HG02623 (cell line): Measurements from ENCODE around the gene SCAI.
A peak's percentile ranks its signal among the peaks of the same experiment; 100 is the strongest.
"Not testable (repeated sequence)": the region's sequence is repeated elsewhere in the genome, so short reads cannot be mapped to it uniquely, and the experiment has no call there.

Experiments used
- ATAC-seq: cut with Tn5 transposase; IDR thresholded peaks from one replicate; pipeline ENCODE4 v1.9.1; 2021; ENCODE audit warnings: moderate library complexity; ENCODE audit not compliant: unreplicated experiment

SCAI gene

DNA sequence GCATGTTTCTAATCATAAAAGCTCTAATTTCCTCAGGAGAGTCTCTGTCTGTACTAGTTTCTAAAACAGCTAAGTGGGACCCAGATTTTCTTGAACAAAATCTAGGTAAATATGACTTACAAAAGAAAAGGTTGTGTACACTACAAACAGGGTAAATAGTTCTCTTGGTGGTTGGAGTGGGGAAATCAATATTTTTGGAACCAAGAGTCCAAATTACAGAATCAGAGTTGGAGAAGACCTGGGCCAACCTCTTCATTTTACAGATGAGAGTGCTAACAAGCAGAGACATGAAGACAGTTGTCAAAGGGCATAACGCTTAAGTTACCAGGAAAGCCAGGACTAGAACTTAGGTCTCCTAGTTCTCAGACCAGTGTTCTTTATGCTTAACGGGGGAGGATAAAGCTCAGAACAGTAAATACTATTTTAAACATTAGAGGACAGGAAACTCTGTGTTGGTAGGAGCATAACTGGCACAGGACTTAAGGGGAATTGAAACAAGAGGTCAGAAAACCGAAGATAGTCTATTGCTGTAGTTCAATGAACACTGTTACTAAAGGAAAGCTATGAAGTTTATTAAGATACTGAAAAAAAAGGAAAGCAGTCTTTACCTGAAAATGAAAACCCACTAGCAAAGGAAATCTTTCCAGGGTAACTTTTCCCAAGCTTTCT lies 193.1 kb downstream of the SCAI start:
- no peak for ATAC-seq

DNA sequence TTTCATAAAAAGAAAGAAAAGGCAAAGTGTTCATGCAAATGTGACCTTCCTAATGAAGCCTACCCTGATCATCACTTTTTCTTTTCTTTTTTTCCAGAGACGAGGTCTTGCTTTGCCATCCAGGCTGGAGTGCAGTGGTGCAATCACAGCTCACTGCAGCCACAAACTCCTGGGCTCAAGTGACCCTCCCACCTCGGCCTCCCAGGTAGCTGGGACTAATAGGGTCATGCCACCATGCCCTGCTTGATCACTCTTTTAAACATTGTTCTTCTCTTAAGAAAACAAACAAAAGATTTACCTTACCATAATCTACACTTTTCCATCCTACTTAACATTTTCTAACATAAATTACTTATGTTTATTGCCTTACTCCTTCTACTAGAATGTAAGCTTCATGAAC lies 193.9 kb downstream of the SCAI start:
- ATAC-seq = no peak

DNA sequence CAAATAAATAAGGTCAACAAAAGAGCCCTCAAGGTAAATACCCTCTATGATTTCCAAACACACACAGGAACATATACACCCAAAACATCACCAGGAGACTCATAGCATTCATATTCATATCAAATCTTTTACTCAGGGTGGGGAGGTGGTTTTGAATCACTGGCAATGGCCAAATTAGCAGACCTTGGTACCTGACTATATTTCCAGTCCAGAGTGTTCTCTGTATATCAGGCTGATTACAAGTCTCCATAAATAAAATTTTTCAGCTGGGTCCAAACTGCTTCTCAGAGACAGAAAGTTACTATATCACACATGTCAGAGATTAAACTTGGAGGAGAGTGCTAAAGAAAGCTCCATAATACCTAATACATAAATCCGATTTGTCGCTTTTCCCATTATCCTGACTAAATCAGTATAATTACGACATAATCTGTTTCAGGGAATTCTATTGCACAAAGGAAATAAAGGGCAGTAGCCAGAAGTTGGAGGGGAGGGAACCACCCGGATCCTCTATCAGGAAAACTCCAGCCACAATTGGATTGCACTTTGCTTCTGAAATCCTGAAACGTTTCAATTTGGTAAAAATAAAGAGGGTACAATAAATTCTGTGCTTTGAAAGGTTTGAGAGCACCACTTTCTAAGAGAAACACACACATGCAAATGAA lies 195.5 kb downstream of the SCAI start:
- no peak for ATAC-seq

DNA sequence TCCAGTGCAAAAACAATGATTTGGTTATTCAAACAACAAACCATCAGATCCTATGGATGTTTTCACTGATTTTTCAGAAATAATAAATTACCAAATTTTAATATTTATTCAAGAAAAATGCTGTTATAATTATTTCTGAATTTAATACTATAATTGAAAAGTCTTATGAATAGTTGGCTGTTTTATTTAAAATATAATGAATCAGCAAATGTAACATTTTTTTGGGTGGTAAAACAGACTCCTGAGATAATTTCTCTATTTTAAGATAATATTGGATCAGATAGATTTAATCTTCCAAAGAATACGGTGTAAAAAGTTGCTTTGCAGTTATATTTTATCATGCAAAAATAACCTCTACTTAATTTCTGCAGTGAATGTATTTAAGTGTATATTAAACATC lies 197.2 kb downstream of the SCAI start:
- ATAC-seq = no peak

DNA sequence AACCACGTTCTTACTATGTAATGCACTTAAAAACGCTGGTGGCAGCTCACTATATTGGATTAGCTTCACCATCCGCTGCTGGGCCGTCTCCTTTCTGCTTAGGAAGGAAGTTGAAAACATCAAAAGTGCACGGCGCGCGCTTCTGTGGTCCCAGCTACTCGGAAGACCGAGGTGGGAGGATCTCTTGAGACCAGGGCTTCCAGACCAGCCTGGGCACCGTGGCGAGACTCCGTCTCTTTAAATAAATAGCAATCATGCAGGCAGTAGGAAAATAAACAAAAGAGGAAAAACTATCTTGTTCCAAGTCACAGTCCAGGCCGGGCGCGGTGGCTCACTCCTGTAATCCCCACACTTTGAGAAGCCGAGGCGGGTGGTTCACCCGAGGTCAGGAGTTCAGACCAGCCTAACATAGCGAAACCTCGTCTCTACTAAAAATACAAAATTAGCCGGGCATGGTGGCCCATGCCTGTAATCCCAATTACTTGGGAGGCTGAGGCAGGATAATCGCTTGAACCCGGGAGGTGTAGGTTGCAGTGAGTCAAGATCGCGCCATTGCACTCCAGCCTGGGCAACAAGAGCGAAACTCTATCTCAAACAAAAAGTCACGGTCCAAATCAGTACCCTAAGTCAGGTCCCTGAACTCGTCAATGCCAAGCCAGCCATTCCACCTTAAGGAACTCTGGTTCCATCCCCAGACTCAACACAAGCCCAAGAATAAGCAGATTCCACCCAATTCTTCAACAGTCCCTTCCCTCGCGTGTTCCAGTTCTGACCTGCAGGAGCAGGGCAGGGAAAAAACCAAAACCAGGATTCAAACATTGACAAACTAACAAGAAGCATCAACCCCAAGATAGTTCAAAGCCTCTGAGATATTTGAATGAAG lies 201.4 kb downstream of the SCAI start:
- peak; percentile 21 for ATAC-seq

DNA sequence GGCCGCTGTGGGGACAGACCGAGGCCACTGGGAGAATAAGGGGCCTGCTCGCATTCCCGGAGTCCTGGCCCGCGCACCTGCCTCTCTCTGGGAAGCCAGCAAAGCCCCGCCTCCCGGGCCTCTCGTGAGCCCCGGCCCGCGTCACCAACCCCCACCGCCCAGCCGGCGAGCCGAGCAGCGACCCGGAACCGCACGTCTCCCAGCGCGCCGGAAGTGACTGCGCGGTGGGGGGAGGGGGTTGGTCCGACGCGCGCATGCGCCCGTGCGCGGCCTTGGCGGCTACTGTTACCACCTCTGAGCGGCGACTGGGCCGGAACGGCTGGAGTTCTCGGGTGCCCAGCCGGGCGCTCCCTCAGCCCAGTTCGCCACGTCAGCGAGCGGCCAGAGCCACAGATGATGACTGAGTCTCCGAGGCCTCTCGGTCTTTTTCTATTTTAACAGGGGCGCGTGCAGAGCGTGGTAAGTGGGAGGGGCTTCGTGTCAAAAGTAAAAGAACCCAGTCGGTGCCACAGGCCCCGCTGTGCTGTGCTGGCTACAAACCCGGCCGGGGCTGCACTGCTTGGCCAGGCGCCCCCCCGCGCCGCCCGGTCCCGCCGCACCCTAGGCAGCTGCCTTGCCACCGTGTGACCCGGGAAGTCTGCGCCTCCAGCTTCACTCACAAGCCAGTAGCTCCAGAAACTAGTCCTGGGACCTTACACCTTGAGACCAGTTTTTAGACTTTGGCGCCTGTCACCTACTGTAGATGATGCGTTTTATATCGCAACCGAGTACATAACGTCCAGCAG lies 202.2 kb downstream of the SCAI start, which contains the start of gene GOLGA1:
TSS of gene GOLGA1 (minus strand) at position 190 of the 785 bp plus-strand sequence. CDS start 2,372 bp downstream, outside the sequence.
- ATAC-seq = peak; percentile 78

DNA sequence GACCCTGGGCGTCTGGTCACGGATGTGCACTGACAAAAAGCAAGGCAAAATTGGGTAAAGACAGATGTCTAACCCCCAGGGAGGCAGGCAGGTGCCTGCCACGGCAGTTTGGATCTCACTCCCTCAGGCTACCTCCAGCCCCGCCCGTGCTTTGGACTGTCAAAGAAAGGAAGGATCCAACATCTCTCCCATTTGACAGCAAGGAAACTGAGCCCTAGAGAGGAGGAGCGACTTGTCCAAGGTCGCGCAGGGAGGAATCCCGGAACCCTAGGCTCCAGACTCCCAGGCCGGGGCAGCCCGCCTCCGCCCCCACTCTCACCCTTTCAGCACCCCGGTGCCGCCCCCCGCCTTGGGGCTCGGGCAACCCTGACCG lies 202.8 kb downstream of the SCAI start:
- ATAC-seq = peak; percentile 31

DNA sequence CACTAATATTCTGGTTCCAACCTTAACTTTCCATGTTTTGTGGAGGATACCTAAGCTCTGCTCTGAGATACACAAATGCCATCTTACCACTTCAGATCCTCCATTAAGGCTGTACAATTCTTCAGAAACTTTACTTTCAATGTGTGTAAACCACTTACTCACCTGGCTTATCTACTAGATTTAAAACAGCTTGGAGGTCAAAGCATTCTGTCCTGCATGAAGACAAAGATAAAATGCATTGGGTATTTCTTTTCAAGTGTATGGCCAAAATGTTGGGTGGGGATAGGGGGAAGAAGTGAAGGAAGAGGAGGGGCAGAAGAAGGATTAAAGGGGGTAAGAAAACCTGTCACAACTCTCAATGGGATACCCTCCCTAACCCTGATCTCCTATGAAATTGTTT lies 203.4 kb downstream of the SCAI start:
- ATAC-seq = no peak

DNA sequence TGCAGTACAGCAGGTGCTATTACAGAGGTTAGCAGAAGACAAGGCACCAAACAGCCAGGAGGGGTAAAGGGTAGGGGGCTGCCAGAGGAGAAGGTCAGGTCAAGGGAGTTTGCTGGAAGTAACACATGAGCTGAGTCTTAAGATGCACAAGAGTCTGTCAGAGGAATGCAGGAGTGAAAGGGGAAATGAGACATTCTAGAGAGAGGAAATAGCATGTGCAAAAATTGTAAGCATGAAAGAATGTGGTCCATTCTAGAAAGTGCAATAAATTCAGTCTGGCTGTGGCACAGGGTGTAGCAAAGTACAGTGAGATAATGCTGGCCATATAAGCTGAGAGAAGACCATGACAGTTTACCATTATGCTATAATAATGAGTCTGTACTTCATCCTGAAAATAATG lies 209.0 kb downstream of the SCAI start:
- ATAC-seq = no peak

DNA sequence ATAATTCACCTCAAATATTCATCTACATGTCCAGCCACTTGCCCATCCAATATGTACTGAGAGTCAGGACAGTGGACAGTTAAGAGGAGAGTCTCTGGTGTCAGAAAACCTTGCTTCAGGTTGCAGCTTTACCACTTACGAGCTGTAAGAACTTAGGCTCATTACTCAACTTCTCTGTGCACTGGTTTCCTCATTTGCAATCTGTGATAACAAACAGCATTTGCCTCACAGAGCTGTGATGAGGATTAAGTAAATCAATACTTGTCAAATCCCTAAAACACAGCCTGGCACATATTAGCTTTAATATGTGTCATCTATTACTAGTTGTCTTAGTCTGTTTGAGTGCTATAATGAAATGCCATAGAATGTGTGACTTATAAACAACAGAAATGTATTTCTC lies 211.0 kb downstream of the SCAI start:
- no peak for ATAC-seq

DNA sequence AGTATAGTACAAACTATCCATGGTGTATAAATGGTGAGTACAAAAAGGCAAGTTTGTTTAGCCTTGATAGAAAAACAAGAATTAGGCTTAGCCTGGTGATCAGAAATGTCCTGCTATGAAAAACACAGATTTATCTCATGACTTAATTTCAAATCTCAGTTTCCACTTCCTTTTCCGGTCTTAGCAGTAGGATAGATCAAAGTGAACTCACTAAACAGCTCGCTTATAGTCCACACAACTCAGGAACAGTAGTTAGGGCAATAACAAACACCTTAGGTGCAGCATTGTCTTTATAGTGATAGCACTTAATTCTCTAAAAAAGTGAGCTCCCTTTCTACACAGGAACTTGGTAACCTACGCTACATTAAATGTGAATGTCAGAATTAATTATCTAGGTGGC lies 213.9 kb downstream of the SCAI start:
- no peak for ATAC-seq

DNA sequence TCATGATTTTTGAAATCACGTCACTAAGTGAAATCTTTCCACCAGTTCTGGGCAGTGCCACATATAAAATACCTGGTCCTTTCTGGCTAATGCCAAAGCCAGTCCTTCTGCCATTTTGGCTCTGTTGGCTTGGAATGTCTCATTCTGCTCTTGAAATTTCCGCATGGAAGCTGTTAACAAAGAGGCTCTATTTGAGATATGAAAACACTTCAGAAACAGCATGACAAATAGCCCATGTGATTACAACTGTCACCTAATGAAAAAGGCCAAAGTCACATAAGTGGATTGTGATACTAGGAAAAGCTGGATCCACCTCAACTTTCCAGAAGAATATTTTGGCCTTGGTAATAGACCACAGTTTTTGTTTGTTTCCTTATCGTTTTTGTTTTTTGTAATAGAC lies 215.2 kb downstream of the SCAI start:
- ATAC-seq = no peak

DNA sequence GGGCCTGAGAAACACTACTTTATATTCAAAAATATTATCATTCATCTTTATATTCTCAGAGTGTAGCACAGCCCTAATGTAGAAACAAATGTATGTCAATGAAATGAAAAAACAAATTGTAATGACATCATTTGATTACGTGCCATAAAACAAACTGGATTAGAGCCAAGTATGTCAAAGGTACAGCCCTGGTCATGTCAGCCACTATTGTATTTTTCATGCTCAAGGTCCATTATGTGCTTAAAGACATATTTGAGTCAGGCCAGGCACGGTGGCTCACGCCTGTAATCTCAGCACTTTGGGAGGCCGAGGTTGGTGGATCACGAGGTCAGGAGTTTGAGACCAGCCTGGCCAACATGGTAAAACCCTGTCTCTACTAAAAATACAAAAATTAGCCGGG lies 222.9 kb downstream of the SCAI start:
- not testable (repeated sequence) for ATAC-seq

DNA sequence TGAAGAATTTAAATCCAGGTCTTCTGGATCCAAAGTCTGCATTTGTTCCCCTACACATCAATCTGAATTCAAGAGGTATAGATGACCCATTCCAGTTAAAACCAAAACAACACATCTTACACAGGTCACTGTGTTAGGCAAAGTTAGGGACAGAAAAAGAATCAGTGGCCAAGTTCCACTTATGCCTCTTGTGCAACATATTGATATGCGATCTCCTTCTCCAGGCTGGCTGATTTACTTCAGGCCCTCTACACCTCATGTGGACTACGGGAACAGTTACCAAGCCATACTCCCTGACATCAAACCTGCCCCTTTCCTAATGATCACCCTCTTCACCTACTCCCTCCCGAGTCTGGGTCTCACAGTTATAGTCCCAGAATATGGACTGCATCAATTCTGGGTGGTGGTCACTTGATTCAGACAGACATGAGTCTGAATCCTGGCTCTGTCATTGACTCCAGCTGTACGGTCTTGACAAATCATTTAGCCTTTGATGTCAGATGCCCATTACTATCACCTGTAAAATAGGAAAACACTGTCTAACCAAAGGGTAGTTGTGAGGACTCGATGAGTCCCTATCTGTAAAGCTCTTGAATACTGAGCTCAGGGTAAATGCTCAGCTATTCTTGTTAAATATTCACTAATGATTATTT lies 228.4 kb downstream of the SCAI start:
- no peak for ATAC-seq

DNA sequence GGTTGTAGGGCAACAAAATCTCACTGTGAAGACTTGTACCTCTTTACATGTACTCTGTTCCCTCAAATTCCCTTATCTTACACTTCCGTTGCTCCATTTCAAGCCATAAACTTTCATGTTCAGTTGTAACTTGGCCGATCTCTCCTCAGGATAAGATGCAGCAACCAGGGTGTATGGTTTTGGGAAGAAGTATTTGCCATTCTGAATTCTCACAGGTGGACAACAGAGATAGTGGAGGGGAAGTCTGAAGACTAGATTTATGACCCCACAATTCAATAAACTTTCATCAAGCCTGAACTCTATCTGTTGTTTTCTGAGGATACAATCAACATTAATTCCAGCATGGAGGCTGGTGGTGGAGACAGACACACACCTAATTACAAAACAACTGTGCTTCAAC lies 229.9 kb downstream of the SCAI start:
- ATAC-seq = no peak

DNA sequence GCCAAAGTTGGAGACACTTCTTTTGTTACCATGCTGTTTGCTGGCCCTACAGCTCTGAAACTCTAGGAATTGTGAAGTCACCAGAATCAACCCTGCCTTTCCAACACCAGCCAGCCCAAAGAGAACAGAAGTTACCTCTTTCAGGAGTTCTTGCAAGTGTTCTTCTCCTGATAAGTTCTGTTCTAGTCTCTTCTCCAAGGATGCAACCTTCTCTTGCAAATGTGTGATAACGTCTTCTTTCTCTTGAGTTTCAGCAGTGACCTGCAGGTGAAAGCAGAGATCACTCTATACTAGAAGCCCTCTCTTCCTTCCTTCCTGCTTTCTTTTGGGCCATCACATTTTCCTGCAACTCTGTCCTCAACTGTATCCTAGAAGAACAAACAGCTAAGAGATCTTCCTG lies 231.6 kb downstream of the SCAI start:
- no peak for ATAC-seq

DNA sequence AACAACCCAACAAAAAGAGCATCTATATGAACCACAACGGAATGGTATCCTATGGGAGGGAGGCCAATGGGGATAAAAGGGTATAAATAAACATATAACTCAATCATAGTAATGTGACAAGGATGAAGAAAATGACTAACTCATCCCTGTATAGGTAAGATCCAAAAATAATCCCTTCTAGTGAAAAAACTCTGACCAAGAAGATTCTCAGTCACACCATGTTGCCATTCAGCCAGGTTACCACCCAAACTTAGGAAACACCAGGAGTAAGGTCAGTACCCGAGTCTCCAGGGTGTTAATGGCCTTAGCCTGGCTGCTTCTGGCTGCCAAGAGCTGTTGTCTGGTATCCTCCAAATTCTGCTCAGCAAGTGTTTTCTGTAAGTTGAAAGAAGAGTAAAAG lies 235.2 kb downstream of the SCAI start:
- ATAC-seq = no peak

DNA sequence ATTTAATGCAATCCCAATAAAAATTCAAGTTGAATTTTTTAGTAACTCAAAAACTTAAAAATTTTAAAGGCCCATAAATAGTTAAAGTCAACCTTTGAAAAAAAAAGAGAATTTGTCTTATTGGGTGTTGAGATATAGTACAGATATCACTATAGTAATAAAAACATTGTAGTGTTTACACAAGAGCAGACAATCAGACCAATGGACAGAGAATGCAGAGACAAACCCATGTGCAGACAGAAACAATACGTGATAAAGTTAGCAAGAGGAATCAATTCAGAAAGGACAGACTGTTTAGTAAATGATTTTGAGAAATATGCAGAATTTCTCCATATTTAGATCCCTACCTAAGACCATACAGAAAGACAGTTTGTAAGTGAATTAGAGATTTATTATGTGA lies 236.4 kb downstream of the SCAI start:
- ATAC-seq = no peak

DNA sequence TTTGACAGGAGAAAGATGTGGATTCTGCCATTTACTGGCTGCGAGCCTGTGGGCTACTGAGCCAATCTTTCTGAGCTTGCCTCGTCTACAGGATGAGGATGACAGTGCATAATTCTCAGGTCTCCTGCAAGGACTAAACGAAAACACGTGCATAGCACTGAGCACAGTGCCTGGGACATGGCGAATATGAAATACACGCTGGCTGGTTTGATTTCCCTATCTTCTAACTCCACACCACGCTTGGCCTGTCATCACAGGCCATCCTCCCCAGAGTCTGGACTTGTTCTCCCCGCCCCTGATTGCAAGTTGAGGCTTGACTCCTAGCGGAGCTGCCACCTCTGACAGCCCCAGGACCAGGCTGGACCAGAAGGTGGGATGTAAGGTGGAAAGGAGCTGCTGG lies 243.5 kb downstream of the SCAI start:
- no peak for ATAC-seq

DNA sequence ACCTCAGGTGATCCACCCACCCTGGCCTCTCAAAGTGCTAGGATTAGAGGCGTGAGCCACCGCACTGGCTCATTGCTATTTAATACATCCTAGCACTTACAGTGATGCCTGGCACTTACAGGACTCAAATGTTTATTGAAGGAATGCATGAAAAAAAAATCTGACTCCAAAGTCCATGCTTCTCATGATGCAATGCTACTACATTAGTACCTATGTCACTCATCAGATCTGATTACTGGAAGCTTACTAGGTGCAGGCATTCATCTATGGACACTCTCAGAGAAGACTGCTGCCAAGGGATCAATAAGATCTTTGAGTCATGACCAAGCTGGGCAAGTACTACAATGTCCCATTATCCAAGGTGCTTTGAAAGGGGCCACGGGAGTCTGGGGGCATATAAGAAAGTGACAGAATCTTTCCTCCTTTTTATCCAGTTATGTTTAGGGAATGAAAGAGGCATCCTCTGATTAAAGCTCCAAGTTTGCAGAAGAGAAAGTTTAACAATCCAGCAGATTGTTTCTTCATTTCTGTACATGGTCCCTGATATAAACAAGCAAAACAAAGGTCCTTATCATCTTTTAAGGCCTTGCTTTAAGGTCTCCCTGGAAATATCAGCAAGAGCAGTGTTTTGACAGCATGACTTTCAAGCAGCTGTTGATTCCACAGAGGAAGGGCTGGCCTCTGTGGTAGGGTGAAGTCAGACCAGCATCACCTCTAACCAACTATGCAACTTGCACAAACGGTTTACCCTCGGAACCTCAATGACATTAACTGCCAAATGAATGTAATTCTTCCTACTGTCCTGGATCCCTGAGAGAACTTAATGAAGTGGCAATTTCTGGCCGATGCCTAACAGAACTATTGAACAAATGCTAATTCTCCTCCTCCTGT lies 245.5 kb downstream of the SCAI start:
- no peak for ATAC-seq
